ENCODE data around the gene NBAS.
"Not testable (repeated sequence)": the region's sequence is repeated elsewhere in the genome, so short reads cannot be mapped to it uniquely, and the experiment has no call there.

Gene NBAS

DNA sequence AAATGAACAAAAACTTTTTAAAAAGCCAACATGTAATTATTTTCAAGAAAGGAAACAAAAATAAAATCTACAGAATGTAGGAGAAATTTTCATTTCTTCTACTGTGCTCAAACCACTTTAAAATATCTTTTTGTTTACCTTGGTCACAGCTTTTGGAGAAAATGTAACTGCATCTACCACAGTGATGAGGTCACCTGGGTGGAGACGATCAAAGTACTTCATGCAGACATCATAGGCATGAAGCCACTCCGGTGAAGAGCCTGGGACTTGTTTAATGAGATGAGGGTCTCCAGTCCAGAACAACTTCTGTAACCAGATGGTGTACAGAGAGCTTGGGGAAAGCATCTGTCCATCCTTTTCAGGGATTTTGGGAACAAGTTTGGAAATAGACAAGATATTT lies 285.8 kb downstream of the NBAS start:
- in situ Hi-C loops (cut with MboI; ENCODE audit: low sequenced_read_pairs), result no loop called here

DNA sequence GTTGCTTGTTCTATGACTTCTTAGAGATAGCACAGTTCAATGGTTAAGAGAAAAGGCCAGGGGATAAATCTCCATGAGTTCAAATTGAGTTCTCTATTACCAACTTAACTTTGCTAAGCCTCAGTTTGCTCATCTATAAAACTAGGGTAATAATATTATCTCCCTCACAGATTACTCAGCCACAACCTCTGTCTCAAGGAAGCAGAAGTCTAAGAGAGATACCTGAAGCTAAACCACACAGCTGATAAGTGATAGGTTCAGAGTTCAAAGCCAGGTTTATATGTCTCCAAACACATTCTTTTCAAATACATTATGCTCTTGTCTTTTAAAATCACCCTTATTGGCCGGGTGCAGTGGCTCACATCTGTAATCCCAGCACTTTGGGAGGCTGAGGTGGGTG lies 287.7 kb downstream of the NBAS start:
- in situ Hi-C loops (cut with MboI; ENCODE audit: low sequenced_read_pairs), result no loop called here

DNA sequence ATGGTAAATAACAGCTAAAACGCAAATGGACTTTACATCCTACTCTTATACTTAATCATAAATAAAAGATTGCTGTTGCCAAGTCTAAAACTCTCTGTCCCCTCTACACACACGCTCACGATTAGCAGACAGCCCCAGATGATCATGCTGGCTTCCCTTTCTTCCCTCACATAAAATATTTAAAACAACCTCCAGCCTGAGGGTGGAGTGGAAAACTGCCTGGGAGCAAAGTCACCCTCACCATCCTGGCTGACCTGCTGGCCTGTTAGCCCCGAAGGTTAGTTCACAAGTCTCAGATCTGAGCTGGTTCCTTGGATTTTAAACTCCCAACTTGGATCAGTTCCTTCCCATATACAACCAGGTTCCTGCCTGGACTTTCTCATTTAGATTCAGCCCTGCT lies 288.2 kb downstream of the NBAS start:
- in situ Hi-C loops (cut with MboI; ENCODE audit: low sequenced_read_pairs), result no loop called here

DNA sequence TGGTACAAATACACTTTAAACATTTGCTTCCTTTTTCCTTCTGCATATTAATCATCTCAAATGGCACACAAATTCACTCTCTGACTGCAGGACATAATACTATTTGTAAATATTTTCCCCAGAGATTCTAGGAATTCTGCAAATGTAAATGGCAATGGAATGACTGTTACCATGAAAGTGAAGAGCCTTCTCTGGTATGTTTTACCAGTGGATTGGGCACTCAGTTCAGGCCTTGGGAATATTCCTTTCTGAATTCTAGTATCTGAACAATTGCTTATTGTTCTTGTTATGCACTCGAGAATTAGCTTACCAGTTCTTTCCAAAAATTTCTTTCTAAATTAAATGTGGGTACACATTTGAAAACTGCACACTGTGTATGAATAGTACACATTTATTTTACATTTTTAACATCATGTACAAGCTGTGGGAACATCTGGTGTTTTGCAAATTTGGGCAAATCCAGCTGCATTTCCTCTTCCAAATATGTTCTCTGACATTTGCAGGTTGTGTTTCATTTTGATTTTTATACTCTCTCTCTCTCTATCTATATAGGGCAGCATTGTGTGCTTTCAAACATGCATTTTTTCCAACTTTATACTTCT lies 289.1 kb downstream of the NBAS start:
- in situ Hi-C loops (cut with MboI; ENCODE audit: low sequenced_read_pairs), result no loop called here

DNA sequence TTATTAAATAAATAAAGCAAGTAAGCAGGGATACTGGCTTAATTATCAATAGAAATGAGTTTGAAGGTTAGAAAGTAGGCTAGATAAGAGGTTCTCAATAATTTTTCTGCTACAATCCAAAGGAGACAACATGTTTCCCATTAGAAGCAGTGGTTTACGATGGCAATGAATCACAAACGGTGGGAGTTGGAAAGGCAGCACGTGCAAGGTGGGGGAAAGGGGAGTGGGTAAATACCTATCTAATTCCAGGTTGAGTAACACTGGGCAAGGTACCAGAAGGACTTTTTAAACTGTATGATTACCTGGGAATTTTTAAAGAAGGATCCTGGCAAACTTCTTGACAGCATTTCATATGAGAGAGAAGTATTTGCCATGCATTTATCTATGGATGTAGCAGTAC lies 289.9 kb downstream of the NBAS start:
- in situ Hi-C loops (cut with MboI; ENCODE audit: low sequenced_read_pairs), result no loop called here

DNA sequence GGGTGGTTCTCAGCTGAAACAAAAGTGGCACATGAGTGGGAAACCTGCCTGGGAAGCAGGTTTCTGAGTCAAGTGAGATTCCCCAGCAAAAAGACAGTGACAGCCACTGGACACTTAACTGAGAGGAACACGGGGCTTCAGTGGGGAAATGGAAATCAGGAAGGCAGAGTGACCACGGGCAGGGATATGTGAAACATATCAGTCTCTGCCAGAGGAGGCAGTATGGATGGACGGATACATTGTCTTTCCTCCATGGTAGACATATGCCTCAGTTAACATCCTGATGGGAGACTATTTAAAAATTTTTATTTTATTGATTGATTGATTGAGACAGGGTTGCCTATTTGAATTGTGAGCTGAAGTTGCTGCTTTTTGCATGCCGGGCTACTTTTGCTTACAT lies 292.1 kb downstream of the NBAS start:
- in situ Hi-C loops (cut with MboI; ENCODE audit: low sequenced_read_pairs), result no loop called here

DNA sequence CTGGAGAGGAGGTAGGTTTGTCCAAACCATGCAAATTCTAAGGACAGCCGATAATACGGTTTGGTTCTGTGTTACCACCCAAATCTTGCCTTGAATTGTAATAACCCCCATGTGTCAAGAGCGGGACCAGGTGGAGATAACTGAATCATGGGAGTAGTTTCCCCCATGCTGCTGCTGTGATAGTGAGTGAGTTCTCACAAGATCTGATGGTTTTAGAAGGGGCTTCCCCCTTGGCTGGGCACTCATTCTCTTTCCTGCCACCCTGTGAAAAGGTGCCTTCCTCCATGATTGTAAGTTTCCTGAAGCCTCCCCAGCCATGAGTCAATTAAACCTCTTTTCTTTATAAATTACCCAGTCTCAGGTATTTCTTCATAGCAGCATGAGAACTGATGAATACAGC lies 295.2 kb downstream of the NBAS start:
- in situ Hi-C loops (cut with MboI; ENCODE audit: low sequenced_read_pairs), result no loop called here

DNA sequence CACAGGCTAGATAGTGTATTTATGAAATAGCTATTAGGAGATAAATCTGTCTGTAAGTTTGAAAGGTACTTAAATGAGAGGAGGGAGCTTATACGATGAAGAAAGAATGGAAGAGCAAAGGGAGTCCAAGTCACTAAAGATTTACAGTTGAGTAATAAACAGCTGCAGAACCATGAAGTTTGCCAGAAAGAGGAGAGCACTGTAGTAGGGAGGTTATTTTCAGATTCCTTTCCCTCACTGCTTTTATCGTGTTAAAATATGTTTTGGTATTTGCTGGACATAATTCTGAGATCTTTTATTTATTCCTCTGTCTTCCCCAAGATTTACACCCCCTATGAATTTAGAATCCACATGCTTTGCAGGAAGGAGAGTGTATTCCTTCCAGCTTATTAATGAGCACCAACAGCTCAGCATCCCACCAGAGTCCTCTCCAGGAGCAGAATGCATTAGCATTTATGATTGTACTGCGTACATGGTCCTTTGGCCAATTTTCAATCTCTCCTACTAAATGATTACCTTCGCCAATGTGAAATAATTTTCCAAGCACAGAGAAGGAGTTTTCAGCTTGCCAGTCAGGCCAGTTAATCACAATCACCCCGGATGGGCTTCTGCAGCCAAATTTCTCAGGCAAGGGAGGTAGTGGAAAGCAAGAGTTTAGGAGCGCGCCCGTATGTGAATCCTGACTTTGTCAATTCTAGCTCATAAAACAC lies 297.0 kb downstream of the NBAS start:
- in situ Hi-C loops (cut with MboI; ENCODE audit: low sequenced_read_pairs), result no loop called here

DNA sequence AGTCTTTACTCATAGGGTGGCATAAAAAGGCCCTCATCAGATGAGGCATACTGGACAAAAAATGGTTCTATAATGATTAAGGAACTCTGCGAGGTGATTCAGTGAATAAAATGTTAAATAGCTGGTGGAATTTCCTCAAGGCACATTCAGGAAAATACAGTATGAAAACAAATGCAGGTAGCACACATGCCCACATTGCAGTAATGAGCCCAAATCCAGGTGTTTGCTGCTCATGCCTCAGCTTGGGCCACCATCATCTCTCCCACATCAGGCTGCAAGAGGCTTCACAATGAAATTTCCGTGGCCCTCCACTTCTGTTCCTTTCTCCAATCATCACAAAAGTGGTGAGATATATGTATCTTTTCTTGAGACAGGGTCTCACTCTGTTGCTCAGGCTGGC lies 298.3 kb downstream of the NBAS start:
- in situ Hi-C loops (cut with MboI; ENCODE audit: low sequenced_read_pairs), result no loop called here

DNA sequence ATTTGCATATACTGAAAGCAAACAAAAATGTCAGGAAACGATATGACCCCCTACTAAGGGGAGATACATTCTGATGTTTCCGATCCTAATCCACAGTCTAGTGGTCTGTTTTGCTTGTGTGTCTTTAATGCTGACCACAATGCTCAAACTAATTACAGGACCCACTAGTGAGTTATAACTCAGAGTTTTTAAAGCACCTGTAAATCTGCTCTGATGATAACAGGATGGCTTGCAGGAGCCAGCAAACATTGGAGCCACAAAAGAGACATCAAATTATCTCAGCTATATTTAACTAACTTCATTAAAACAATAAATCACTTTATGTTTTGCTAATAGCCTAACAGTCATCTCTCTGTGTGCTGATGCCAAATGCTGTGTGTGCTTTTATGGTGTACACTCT lies 300.3 kb downstream of the NBAS start:
- in situ Hi-C loops (cut with MboI; ENCODE audit: low sequenced_read_pairs), result no loop called here

DNA sequence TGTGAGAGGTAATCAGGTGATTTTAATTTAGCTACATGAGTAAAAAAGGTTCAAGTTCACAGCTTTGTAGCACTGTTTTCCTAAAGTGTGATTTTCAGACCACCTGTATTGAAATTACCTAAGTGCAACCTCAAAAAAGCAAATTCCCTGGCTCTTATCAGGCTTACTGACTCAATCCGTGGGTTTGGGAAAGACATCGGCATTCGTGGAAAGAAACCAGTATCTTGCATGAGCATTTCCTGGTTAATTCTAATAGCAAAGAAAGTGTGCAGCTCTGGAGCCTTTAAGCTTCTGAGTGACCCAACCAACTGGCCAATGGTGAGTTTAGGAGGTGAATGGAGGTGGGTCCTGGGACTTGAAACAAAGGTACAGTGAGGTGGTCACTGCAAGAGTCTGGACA lies 300.9 kb downstream of the NBAS start:
- in situ Hi-C loops (cut with MboI; ENCODE audit: low sequenced_read_pairs), result no loop called here

DNA sequence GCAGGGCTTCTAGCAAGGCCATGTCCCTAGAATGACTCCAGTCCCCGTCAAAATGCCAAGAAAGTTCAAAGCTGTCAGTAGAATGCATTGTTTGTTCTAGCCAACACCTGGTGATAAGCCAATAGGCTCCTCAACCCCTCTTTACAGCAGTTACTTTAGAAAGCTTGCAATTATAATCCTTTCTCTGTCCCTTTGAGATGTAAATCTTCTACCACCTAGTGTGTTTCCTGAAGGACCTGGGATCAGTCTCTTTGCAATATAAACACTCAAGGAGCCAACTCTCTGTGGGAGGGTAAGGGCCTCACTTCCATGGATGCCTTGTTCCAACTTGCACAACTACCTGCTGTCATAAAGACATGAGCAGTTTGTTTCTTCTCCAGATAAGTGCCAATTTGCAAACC lies 301.8 kb downstream of the NBAS start:
- in situ Hi-C loops (cut with MboI; ENCODE audit: low sequenced_read_pairs), result no loop called here

DNA sequence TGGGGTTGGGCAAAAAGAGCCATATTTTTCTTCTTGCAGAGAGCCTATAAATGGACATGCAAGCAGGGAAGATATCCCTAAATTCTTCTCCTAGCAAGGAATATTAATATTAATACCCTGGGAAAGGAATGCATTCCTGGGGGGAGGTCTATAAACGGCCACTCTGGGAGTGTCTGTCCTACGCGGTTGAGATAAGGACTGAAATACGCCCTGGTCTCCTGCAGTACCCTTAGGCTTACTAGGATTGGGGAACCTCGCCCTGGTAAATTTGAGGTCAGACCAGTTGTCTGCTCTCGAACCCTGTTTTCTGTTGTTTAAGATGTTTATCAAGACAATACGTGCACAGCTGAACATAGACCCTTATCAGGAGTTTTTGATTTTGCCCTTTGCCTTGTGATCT lies 302.7 kb downstream of the NBAS start:
- in situ Hi-C loops (cut with MboI; ENCODE audit: low sequenced_read_pairs), result not testable (repeated sequence)

DNA sequence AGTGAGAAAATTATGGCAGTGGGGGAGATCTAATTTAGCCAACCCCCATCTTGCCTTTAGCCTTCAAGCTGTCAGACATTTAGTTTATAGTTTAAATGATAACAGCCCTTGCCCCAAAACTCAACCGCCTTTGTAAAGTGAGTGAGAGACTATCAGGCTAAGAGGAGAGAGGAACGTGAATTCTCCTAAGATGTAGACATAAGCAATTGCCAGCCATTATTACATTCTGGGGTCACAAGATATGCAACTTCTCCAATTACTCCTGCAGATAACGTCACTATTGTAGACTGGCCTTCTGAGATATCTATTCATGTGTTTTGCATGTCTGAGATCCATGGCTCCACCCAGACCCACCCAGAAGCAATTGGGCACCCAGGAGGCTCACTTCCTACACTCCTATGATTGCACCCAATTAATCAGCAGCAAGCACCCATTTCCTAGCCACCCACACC lies 307.3 kb downstream of the NBAS start:
- in situ Hi-C loops (cut with MboI; ENCODE audit: low sequenced_read_pairs), result no loop called here

DNA sequence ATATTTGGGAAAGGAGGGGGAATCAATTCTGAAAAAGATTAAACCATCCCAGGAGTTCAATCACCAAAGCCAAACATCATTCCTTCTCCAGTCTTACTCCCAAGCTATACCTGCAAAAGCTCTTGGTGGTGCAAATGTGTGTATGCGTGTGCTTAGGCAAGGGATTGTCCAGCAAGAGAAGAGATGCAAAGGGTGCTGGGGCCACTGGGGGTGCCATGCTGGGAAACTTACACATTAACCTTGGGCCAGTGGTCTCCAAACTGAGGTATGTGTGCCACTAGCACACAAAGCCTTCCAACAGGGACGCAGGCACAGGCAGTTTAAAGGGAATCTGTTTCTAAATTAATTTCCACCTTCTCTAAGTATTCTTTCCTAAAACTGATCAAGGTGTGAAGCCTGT lies 307.9 kb downstream of the NBAS start:
- in situ Hi-C loops (cut with MboI; ENCODE audit: low sequenced_read_pairs), result no loop called here

DNA sequence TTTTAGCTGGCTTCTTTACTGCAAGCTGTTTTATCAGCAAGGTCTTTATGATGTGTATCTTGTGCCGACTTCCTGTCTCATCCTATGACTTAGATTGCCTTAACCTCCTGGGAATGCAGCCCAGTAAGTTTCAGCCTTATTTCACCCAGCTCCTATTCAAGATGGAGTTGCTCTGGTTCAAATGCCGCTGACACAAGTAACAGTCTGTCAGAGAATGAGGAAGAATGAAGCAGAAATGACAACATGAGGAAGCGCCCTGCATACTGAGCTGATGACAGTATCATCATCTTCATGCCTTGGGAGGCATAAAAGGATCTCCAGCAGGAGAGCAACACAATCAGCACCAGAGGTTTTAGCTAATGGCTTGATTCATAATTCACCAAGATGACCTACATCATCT lies 309.4 kb downstream of the NBAS start:
- in situ Hi-C loops (cut with MboI; ENCODE audit: low sequenced_read_pairs), result no loop called here

DNA sequence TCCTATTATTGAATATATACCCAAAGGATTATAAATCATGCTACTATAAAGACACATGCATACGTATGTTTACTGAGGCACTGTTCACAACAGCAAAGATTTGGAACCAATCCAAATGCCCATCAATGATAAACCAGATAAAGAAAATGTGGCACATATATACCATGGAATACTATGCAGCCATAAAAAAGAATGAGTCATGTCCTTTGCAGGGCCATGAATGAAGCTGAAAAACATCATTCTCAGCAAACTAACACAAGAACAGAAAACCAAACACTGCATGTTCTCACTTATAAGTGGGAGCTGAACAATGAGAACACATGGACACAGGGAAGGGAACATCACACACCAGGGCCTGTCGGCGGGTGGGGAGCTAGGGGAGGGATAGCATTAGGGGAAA lies 310.2 kb downstream of the NBAS start:
- in situ Hi-C loops (cut with MboI; ENCODE audit: low sequenced_read_pairs), result not testable (repeated sequence)

DNA sequence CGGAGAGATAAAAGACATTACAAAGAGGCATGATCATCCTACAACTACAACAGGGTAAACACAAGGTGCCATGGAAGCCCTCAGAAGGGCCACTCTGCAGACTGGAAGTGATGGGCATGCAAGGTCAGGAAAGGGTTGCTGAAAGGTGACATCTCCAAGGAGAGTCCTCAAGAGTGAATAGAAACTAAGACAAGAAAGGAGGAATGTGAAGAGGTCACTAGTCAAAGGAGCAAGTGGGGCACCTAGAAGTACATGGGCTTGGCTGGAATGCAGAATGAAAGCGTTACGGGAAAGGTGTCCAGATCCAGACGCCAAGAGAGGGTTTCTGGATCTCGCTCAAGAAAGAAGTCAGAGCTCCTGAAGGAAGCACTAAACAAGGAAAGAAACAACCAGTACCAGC lies 314.3 kb downstream of the NBAS start:
- in situ Hi-C loops (cut with MboI; ENCODE audit: low sequenced_read_pairs), result no loop called here

DNA sequence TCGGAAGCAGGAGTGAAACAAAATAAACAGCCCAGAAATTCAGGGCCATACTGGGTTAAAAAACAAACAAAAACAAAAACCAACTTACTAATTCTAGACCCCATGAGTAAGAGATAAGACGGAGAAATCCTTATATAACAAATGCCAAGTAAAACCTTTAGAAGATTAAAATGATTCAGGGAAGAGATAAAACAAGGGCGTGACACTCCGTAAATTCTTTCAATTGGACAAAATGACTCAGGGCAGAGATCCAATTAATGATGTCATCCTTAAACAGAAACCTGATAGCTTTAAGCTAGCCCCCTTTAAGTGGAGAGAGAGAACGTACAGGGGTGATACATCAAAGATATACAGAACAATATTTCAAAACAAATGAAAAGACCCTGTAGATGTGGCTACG lies 317.4 kb downstream of the NBAS start:
- in situ Hi-C loops (cut with MboI; ENCODE audit: low sequenced_read_pairs), result no loop called here

DNA sequence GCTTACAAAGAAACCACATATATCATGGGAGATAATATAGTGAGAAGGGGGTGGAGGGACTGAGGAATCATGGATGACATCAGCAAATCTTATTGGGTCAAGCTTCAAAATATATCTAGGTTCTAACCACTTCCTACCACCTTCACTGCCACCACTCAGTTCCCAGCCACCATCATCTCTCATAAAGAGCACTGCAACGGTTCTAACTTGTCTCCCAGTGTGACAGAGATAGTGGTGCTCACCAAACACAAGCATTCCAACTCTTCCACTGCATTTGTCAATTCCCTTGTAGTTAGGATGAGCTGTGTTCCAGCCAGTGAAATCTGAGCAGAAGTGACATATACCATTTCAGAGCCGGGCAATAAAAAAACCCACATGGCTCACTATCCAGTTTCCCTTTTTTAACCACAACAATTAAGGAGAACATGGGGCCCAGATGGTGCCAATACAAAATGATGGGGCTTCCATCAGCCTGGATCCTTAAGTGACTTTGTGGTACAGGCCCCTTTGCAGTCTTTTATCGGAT lies 318.1 kb downstream of the NBAS start:
- in situ Hi-C loops (cut with MboI; ENCODE audit: low sequenced_read_pairs), result no loop called here

DNA sequence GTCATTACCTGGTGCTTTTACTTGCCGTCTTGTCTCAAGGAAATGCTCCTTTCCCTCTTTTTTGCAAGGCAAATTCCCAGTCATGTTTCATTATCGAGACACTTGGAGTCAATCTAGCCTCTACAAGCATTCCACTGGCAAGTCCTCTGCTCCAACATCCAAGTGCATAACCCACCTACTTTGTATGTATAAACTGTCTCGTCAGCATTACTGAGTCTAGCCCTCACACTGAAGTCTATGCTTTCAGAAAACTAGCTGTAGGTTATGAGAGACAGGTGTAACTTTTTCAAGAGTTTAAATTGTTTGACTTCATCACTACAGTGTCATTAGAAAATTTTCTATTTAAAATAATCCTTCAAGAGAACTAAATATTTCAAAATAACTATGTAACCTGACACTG lies 319.2 kb downstream of the NBAS start:
- in situ Hi-C loops (cut with MboI; ENCODE audit: low sequenced_read_pairs), result no loop called here

DNA sequence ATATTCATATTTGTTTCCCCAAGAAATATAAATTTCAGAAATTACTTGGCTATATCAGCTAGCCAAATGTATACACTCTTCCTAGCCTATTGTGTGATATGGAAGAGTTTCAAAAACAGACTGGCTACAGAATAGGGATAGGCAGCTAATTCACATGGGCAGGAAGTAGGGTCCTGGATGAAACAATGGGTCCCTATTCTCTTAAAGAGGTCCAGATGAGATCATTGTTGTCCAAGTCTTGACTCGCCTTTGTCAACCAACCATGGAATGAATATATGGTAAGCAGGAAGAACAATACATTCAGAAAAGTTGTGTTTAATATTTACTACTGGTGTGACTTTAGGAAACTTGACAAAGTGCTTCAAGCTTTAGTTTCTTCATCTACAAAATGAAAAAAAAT lies 319.9 kb downstream of the NBAS start:
- in situ Hi-C loops (cut with MboI; ENCODE audit: low sequenced_read_pairs), result no loop called here

DNA sequence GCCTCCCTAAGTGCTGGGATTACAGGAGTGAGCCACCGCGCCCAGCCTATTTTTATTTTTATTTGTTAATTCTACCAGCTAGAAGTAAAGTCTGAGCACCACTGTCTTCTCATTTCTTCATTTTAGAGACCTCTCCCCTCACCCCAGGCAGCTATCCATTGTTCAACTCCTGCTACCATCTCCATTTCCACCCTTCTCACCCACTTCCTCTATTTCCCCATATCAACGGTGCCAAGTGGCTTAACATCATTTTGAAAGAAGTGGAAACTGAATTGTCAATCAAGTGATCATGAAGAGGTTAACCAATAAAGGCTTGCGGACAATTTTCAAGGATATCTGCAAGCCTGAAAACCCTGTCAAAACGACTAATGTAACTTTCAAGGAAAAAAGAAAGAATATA lies 323.1 kb downstream of the NBAS start:
- in situ Hi-C loops (cut with MboI; ENCODE audit: low sequenced_read_pairs), result no loop called here
